Measurements from ENCODE around the gene ENTHD1.

ENTHD1 gene

GRCh38 chr22:39839204-39839603 is 54.4 kb downstream of the ENTHD1 start:
- no peak for DNase-seq

DNA sequence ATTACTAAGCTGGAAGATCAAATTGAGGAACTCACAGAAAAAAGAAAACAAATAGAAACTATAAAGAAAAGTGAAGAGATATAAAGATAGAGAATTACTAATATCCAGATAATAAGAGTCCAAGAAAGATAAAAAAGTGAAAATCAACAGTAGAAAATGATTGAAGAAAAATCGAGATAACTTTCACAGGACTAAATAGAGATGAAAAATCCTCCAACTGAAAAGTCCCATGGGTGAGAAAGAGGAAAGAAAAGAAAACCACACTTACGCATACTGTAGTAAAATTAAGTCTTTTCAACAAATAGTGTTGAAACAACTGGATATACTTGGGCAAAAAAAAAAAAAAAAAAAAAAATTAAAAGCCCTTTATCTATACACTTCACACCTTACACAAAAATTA is 60.0 kb downstream of the ENTHD1 start:
- DNase-seq = no peak

GRCh38 chr22:39833093-39833492 is 60.5 kb downstream of the ENTHD1 start:
- DNase-seq = no peak

- no peak for DNase-seq
Measured at GRCh38 chr22:39832627-39833074, 60.9 kb downstream of the ENTHD1 start.

- no peak for DNase-seq
Measured at GRCh38 chr22:39825661-39826102, 67.9 kb downstream of the ENTHD1 start.

GRCh38 chr22:39821008-39821407 is 72.6 kb downstream of the ENTHD1 start:
- DNase-seq = no peak

- DNase-seq = no peak
Measured at GRCh38 chr22:39820256-39820655, 73.3 kb downstream of the ENTHD1 start.

DNA sequence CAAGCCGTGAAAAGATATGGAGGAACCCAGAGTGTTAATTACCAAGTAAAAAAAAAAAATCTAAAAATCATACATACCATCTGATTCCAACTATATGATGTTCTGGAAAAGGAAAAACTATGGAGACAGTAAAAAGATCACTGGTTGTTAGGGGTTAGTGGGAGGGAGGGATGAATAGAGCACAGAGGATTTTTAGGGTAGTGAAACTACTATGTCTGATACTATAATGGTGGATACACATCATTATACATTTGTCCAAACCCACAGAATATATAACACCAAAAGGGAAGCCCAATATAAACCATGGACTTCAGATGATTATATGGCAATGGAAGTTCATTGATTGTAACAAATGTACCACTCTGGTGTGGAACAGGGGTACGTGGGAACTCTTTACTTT is 74.1 kb downstream of the ENTHD1 start:
- no peak for DNase-seq

DNA sequence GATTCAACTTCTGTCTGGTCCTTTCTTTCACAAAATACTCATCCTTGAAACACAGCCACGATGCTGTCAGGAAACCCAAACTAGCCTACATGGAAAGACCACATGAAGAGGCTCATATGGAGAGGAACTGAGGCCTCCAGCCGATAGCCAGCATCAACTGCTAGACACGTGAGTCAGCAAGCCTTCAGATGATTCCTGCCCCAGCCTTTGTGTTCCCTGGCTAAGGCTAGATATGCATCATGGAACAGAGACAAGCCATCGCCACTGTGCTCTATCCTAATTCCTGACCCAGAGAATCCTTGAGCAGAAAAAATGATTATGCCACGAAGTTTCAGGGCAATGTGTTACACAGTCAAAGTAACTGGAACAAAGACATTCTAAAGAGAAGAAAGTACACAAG is 75.5 kb downstream of the ENTHD1 start:
- no peak for DNase-seq

DNA sequence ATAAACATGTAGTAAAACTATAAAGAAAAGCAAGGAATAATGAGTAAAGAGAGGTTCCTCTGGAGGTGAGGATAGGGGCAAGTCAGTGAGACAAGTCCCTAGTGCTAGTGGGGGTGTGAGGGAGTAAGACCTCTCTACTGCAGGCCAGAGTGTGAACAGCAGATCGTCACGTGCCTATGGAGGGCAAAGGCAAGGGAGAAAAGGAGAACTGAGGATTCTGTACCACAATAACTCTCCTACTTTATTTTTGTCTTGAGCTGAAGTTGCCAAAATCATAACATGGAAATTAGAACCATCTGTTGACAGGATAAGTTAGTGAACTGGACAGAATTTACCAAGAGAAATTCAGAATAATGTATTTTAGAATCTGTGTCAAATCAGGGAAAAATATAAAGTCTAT is 77.6 kb downstream of the ENTHD1 start:
- no peak for DNase-seq

- no peak for DNase-seq
Measured at GRCh38 chr22:39814899-39815298, 78.7 kb downstream of the ENTHD1 start.

DNA sequence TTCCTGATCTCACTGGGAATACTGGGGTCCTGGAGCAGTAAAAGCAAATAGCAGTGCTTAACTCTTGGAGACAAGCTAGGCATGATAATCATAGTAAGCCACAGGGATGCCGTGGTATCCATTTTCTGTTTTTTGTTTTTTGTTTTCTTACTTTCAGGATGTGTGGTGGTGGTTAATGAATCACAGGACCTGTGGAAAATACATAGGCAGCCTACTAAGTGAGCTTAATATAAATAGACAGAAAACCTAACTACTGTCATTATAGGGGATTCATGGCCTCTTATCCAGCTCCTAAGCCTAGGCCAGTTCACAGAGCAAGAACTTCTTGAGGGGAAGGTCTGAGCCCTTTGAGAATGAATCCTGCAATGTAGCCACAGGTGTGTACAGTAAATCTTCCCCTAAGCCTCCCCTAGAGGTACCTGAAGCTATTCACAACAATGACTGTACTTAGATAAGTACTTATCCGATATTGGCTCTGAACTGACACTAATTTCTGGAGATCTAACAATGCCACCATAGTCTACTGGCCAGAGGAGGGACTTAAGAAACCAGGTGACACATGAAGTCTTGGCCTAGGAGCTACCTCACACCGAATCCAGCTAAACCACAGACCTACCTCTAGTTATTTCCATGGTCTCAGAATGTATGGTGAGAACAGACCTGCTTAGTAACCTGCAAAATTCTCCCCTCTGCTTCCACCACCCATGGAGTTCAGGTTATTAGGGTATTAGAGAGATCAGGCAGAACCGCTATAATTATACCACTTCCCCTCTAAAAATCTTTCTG is 83.6 kb downstream of the ENTHD1 start:
- DNase-seq = no peak

DNA sequence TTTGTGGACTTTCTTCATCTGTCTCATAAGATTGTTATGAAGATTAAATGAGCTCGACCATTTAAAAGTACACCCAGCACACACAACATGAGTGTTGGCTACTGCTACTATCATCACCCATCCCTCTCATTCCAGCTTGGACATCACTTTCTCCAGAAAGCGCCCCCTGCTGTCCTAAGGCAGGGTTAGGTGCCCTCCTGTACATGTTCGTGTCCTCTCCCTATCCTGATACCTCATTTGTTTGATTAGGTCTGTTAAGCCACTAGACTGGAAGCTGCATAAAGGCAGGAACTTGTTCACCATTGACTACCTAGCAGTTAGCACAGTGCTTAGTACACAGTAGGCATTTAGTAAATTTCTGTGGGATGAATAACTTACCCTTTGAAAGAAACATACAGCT is 85.5 kb downstream of the ENTHD1 start:
- DNase-seq = no peak

- DNase-seq = no peak
Measured at GRCh38 chr22:39806109-39806508, 87.5 kb downstream of the ENTHD1 start.

GRCh38 chr22:39805117-39805516 is 88.4 kb downstream of the ENTHD1 start:
- no peak for DNase-seq

DNA sequence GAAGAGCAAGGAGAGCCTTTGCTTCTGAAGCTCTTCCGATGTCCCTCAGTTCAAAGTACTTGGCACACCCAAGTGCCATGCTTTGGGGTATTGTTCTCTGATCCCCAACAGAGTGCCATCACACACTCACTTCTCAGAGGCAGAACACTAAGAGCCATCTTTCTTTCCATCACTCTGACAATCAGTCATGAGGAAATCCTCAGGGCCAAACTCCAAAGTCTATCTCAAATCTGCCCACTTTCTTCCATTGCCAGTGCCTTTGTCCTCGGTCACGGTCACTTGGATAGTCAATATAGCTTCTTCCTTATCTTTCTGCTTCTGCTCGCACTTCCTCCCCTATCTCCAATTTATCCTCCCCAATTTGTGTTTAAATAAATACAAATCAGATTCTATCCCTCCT is 90.9 kb downstream of the ENTHD1 start:
- no peak for DNase-seq

- no peak for DNase-seq
Measured at GRCh38 chr22:39800790-39801520, 92.6 kb downstream of the ENTHD1 start.

- no peak for DNase-seq
Measured at GRCh38 chr22:39797528-39798147, 95.9 kb downstream of the ENTHD1 start.

DNA sequence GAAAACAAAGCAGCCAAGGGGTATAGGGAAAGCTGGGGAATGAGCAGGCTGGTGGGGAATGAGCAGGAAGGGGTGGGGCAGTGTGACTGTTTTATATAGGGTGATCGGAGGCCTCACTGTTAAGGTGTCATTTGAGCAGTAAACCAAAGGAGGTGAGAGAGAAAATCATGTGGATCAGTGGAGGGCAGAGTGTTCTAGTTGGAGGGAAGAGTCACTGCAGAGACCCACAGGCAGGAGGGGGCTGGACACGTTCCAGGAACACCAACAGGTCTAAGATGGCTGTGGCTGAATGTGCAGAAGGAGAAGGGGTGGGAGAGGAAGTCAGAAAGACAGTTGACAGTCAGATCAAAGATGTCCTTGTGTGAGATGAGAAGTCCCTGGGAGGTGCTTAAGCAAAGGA is 103.8 kb downstream of the ENTHD1 start:
- no peak for DNase-seq

- DNase-seq = no peak
Measured at GRCh38 chr22:39785232-39785631, 108.3 kb downstream of the ENTHD1 start.

DNA sequence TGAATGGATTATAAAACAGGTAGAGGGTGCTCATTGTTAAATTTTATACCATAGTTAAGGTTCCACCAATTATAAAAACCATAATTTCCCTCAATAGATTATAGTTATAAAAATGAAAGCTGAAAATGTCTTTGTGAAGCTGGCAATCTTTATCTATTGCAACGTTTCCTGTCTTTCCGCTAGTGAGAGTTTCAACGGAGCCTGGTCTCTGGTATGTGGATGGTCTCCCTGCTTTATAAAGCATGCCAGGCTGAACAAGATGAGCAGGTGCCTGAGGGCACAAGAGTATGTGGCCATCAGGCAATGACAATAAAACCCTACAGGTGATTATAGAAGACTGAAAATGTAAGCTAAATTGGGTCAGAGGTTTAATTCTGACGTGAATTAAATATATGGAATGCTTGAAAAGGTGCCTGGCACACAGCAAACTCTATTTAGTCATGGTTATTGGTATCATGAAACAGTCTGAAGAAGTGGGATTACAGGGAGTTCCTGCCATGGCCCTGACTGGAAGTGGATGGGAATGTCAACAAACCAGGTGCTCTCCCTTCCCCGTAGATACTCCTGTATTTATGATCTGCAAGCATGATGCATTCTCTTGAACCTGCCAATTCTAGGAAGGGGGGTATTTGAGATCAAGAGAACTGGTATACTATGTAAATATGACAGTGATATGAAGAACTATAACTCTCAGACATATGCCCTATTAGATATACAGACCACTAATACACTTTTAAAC is 115.7 kb downstream of the ENTHD1 start:
- no peak for DNase-seq

DNA sequence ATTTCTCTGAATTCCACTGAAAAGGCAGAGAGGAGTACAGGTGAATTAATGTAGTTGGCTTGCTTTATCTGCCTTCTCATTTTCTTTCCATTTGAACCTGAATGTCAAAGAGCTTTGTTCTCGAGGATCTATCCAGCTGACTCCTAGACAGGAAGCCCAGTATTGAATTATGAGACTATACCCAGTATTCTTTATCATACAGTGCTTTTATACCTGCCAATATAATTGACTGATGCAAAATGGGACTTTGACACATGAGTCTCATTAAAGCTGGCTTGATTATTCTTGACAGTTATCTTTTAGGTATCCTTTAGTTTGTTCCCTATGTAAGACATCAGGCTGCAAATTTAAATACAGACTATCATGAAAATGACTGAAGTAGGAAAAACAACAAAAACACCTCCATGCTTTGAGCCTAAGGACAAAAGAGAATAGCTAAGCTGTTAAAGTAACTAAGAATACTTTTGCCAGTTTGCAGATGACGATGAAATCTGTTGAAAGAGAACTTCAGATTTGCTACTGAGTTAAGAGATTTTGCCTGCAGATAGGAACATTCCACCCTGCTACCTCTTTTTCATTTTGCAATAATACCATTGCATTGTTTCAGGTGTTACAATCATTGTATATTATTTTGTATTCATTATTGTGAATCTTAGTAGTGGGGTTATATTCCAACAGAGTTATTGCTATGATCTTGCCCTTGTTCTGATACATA is 117.1 kb downstream of the ENTHD1 start:
- DNase-seq = no peak

Measured in right forelimb (tissue), 1 donor.